WTC11 (cell line): ENCODE data around the gene PRXL2B.

Experiments used
- CBFB ChIP-seq: sonication (generic); formaldehyde crosslinking; IDR thresholded peaks from 2 replicates; pipeline ENCODE4 v1.8.1; 2022; ENCODE audit warnings: mild to moderate bottlenecking, low read depth, missing genetic modification reagents
- CTCF ChIP-seq: fragments of 200-600 bp; IDR thresholded peaks from 2 replicates; pipeline ENCODE4 v1.8.0; 2022; ENCODE audit warnings: antibody characterized with exemption
- IRF2 ChIP-seq: sonication (generic); formaldehyde crosslinking; IDR thresholded peaks from 2 replicates; pipeline ENCODE4 v1.8.0; 2022; ENCODE audit warnings: low read depth, missing genetic modification reagents, borderline replicate concordance
- KAT7 ChIP-seq: sonication (generic); formaldehyde crosslinking; IDR thresholded peaks from 2 replicates; pipeline ENCODE4 v1.8.1; 2023; ENCODE audit warnings: missing genetic modification reagents, mild to moderate bottlenecking, borderline replicate concordance
- NFE2L1 ChIP-seq: sonication (generic); formaldehyde crosslinking; IDR thresholded peaks from 2 replicates; pipeline ENCODE4 v1.8.1; 2023; ENCODE audit warnings: missing genetic modification reagents
- SMAD3 ChIP-seq: sonication (generic); formaldehyde crosslinking; IDR thresholded peaks from 2 replicates; pipeline ENCODE4 v1.8.0; 2022; ENCODE audit warnings: missing genetic modification reagents, mild to moderate bottlenecking, borderline replicate concordance
- USF1 ChIP-seq: sonication (generic); formaldehyde crosslinking; IDR thresholded peaks from 2 replicates; pipeline ENCODE4 v1.8.0; 2022; ENCODE audit warnings: mild to moderate bottlenecking, missing genetic modification reagents
- USF2 ChIP-seq: sonication (generic); formaldehyde crosslinking; IDR thresholded peaks from 2 replicates; pipeline ENCODE4 v1.8.1; 2023; ENCODE audit warnings: mild to moderate bottlenecking, missing genetic modification reagents, moderate library complexity
- ZNF121 ChIP-seq: sonication (generic); formaldehyde crosslinking; IDR thresholded peaks from 2 replicates; pipeline ENCODE4 v1.8.0; 2023; ENCODE audit warnings: missing genetic modification reagents
- ZNF232 ChIP-seq: sonication (generic); formaldehyde crosslinking; IDR thresholded peaks from 2 replicates; pipeline ENCODE4 v1.8.0; 2022; ENCODE audit warnings: mild to moderate bottlenecking, missing genetic modification reagents

- TF ChIP-seq CTCF (no peak), IRF2 (no peak), NFE2L1 (CRISPR knock-in tag) (no peak), SMAD3 (CRISPR knock-in tag) (no peak), USF2 (CRISPR knock-in tag) (no peak), KAT7 (CRISPR knock-in tag) (no peak), USF1 (CRISPR knock-in tag) (no peak), CBFB (CRISPR knock-in tag) (no peak), ZNF121 (CRISPR knock-in tag) (no peak), ZNF232 (no peak)
Observed at GRCh38 chr1:2556678-2557481, 29.7 kb upstream of the PRXL2B start.
